Peyer's patch (tissue), 4 donors: ENCODE measurements around the gene FRS3. TPM values are rescaled to one million over a fixed set of nuclear protein-coding genes. Genes with fewer than 3 reads are reported as not detected.

Experiments used
- DNase-seq, 3 donors: peaks; one replicate each; pipeline ENCODE4 v3.0.0-alpha.2; 2017 to 2019
- H3K27ac ChIP-seq, 4 donors: fragments of 200-600 bp; sonication (generic); one replicate each; pipeline ENCODE4 v1.5.1; 2016 to 2019
- H3K27me3 ChIP-seq, 2 donors: fragments of 200-600 bp; sonication (generic); one replicate each; pipeline ENCODE4 v1.5.1; 2019
- H3K36me3 ChIP-seq, 3 donors: fragments of 200-600 bp; sonication (generic); one replicate each; pipeline ENCODE4 v1.5.1; 2016 to 2019
- H3K4me1 ChIP-seq, 4 donors: fragments of 200-600 bp; sonication (generic); one replicate each; pipeline ENCODE4 v1.5.1; 2016 to 2019
- H3K4me3 ChIP-seq, 4 donors: fragments of 200-600 bp; sonication (generic); 1 replicate in 3 of 4; 2 replicates in 1 of 4; pipeline ENCODE4 v1.5.1; 2016 to 2019; ENCODE audit warnings: mild to moderate bottlenecking in 1 of 4
- H3K9me3 ChIP-seq, 4 donors: fragments of 200-600 bp; sonication (generic); one replicate each; pipeline ENCODE4 v1.5.1; 2016 to 2019; ENCODE audit warnings: mild to moderate bottlenecking in 1 of 4
- POLR2A ChIP-seq, 2 donors: fragments of 450-650 bp; IDR thresholded peaks; one replicate each; pipeline ENCODE4 v1.5.1; 2017; ENCODE audit warnings: antibody characterized with exemption in 2 of 2, mild to moderate bottlenecking in 2 of 2, moderate library complexity in 2 of 2
- total RNA-seq, 4 donors: library from RNA; depleted of rRNA; stranded (reverse); fragments of >200 nt; gene quantifications; one replicate each; pipeline ENCODE4 v1.1.0, GENCODE V29; 2016
- TF ChIP-seq, protein P1 (sequence below), 6 experiments: fragments of 450-650 bp in 4 of 6; fragments of 200-600 bp in 2 of 6; sonication (generic) in 1 of 6; IDR thresholded peaks; one replicate each; pipeline ENCODE4 v1.5.1; 2017 to 2019; ENCODE audit warnings: antibody characterized with exemption in 6 of 6, mild to moderate bottlenecking in 3 of 6, moderate library complexity in 1 of 6

The FRS3 gene
- total RNA-seq, 4 donors from 2014 or later: 3.5 to 8.3 (median 6.5) TPM

- H3K9me3 ChIP-seq: no peaks in the 10 kb centered on the region
- H3K36me3 ChIP-seq: peaks cover 0 to 25% (median 0%) of the 10 kb centered on the region in 3 donors
- H3K4me1 ChIP-seq: peaks cover 0 to 19% (median 3%) of the 10 kb centered on the region in 4 donors
- H3K4me3 ChIP-seq: peak overlapping the region in 3 of 4 donors; percentile 63 to 86 (median 71)
- no peak for DNase-seq
- peak overlapping the region in 1 of 4 donors; percentile 65 for H3K27ac ChIP-seq
- H3K27me3 ChIP-seq: no peaks in the 10 kb centered on the region
- TF ChIP-seq, protein P1, sequence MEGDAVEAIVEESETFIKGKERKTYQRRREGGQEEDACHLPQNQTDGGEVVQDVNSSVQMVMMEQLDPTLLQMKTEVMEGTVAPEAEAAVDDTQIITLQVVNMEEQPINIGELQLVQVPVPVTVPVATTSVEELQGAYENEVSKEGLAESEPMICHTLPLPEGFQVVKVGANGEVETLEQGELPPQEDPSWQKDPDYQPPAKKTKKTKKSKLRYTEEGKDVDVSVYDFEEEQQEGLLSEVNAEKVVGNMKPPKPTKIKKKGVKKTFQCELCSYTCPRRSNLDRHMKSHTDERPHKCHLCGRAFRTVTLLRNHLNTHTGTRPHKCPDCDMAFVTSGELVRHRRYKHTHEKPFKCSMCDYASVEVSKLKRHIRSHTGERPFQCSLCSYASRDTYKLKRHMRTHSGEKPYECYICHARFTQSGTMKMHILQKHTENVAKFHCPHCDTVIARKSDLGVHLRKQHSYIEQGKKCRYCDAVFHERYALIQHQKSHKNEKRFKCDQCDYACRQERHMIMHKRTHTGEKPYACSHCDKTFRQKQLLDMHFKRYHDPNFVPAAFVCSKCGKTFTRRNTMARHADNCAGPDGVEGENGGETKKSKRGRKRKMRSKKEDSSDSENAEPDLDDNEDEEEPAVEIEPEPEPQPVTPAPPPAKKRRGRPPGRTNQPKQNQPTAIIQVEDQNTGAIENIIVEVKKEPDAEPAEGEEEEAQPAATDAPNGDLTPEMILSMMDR (IDR thresholded peaks at IDR 0.05): no peak
- no peak for TF ChIP-seq POLR2A (IDR thresholded peaks at IDR 0.05)
Measured at GRCh38 chr6:41778895-41779294, 805 bp downstream of the FRS3 start.

DNA sequence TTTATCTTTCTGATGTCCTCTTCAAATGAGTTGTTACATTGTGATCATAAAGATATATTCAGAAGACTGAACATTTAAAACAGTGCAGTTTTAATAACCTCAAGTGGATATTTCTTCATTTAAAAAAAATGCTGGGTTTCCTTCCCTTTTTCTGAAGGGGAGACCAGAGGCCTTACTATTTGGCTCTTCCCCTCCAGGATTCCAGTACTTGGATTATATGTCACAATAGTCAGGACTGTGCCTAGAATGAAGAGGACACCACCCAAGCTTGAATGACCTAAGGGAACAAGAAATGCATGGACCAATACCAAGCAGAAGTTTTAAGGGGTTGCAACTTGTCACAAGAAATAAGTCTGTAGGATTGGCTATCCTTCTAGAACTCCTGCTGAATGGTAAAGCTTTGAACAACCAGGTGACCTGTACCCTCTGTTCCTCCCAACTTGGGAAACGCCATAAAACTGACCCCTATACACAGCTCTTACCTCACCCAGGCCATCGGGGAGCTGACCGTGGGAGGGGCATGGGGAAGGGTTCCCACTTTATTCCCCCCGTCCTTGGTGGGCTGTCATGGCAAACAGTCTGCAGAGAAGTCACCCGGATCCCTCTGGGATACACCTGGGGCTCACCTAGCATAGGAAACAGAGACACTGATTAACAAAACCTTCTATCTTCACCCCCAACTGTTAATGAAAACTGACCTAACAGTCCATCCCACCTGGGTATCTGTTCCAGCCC lies 2.0 kb downstream of the FRS3 start:
- H3K9me3 ChIP-seq: no peaks in the 10 kb centered on the region
- no peak overlapping the region for H3K4me3 ChIP-seq
- peaks cover 0 to 19% (median 3%) of the 10 kb centered on the region in 4 donors for H3K4me1 ChIP-seq
- TF ChIP-seq, protein P1 (IDR thresholded peaks at IDR 0.05): no peak
- no peak for TF ChIP-seq POLR2A (IDR thresholded peaks at IDR 0.05)
- no peak overlapping the region for H3K27ac ChIP-seq
- H3K36me3 ChIP-seq: peaks cover 0 to 36% (median 0%) of the 10 kb centered on the region in 3 donors
- H3K27me3 ChIP-seq: no peaks in the 10 kb centered on the region
- no peak for DNase-seq

GRCh38 chr6:41775293-41775882 lies 4.3 kb downstream of the FRS3 start:
- Histone ChIP-seq H3K4me1 (peaks cover 0 to 7% (median under 1%) of the 10 kb centered on the region in 4 donors), H3K27me3 (no peaks in the 10 kb centered on the region), H3K4me3 (no peak overlapping the region), H3K27ac (no peak overlapping the region), H3K36me3 (peaks cover 0 to 60% (median 0%) of the 10 kb centered on the region in 3 donors), H3K9me3 (no peaks in the 10 kb centered on the region)
- no peak for DNase-seq
- no peak for TF ChIP-seq POLR2A (IDR thresholded peaks at IDR 0.05)
- TF ChIP-seq, protein P1 (IDR thresholded peaks at IDR 0.05): no peak

- H3K27ac ChIP-seq: no peak overlapping the region
- H3K36me3 ChIP-seq: peaks cover 0 to 62% (median 0%) of the 10 kb centered on the region in 3 donors
- peaks cover 0 to 7% (median 0%) of the 10 kb centered on the region in 4 donors for H3K4me1 ChIP-seq
- no peaks in the 10 kb centered on the region for H3K27me3 ChIP-seq
- TF ChIP-seq POLR2A (IDR thresholded peaks at IDR 0.05): no peak
- TF ChIP-seq, protein P1 (IDR thresholded peaks at IDR 0.05): no peak
- no peak overlapping the region for H3K4me3 ChIP-seq
- no peak for DNase-seq
- no peaks in the 10 kb centered on the region for H3K9me3 ChIP-seq
Measured at GRCh38 chr6:41774841-41775240, 4.9 kb downstream of the FRS3 start.

GRCh38 chr6:41771058-41771983 lies 8.4 kb downstream of the FRS3 start:
- H3K4me1 ChIP-seq: no peaks in the 10 kb centered on the region
- H3K27me3 ChIP-seq: no peaks in the 10 kb centered on the region
- H3K36me3 ChIP-seq: peaks cover 0 to 57% (median 0%) of the 10 kb centered on the region in 3 donors
- DNase-seq: no peak
- no peaks in the 10 kb centered on the region for H3K9me3 ChIP-seq
- TF ChIP-seq, protein P1 (IDR thresholded peaks at IDR 0.05): no peak
- no peak for TF ChIP-seq POLR2A (IDR thresholded peaks at IDR 0.05)
- H3K4me3 ChIP-seq: no peak overlapping the region
- H3K27ac ChIP-seq: no peak overlapping the region
